NK-92 (cell line): ENCODE measurements around the gene KIF3C.
"Not testable (repeated sequence)": the region's sequence is repeated elsewhere in the genome, so short reads cannot be mapped to it uniquely, and the experiment has no call there.

ENCODE experiments used
- DNase-seq: peaks from one replicate; lab custom pipeline; 2025; ENCODE audit not compliant: unreplicated experiment; lab: John Stamatoyannopoulos, UW

Gene KIF3C

DNA sequence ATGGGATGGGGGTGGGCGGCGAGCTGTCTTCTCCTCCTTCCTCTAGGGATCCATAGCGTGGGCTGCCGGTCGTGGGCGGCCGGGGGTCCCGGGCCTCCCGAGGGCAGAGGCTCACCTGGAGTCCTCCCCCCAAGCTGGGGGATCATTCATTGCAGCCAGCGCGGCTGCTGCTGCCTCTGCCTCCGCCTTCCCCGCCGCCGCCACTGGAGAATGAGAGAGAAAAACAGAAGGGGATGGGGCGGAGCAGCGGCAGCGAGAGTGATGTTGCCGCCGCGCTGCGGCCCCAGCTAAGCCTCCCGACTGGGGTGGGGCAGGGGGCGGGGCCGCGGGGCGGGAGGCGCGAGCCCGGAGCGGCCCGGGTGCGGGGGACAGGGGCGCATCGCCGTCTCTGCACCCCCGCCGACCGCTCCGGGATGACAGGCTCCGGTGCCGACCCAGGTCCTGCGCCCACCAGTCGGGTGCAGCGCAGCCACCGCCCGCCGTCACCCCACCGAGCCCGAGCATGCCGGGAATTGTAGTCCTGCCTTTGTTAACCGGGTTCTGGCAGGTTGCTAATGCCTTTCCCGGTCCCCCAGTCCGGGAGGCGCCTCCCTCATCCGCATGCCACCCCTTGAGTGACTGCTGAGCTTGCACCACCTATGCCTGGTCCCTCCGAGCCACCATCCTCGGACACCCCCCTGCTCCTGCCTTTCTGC lies at the start of gene KIF3C:
KIF3C (minus strand) TSS at position 225 of the 695 bp plus-strand sequence. CDS start 580 bp downstream, outside the sequence.
- no peak for DNase-seq

DNA sequence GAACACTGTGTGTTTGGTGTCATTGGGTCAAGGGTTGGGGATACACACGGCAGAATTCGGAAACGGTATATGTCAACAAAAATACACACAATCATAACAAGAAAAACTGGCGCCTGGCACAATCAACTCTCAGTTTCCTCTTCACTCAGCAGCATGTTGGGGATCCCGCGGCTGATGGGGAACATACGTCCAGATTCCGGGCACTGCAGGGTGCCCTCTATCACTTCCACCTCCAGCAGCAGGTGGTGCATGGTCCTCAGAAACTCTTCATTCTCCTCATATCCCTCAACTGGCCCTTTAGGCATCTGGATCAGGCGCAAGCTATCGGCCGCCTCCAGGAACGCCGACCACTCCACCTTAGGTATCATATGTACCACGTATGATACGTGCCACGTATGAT lies 45.8 kb upstream of the KIF3C start:
- DNase-seq: not testable (repeated sequence)

DNA sequence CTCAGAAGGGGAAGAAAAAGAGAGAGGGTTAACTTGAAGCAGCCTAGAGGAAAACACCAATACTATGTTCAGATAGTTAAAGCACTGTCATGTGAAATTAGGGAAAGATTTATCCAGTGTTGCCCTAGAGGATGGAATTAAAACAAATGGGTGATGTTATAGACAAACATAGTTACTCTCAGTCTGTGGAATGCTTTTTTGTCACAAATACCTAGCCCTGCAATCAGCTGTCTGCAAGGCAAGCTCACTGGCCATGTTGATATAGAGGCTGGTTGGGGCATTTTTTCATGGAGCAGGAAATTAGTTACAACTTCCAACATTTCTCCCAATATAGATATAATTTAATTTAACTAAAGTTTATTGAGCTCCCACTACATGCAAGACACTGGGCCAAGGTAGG lies 43.2 kb upstream of the KIF3C start:
- no peak for DNase-seq

DNA sequence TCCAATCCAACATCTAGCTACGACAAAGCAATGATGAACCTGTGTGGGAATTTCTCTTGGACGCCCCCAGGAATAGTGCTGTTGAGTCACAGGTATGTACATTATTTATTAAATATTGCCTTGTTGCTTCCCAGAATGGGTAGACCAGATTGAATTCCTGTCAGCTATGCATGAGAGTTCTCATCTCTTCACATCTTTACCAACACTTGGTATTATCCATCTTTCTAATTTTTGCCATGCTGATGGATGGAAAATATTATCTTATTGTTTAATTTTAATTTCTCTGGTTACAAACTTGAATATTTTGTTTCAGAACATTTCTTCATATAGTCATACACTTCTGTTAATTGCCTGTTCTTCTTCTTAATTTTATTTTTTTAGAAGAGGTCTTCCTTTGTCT lies 42.0 kb upstream of the KIF3C start:
- no peak for DNase-seq

DNA sequence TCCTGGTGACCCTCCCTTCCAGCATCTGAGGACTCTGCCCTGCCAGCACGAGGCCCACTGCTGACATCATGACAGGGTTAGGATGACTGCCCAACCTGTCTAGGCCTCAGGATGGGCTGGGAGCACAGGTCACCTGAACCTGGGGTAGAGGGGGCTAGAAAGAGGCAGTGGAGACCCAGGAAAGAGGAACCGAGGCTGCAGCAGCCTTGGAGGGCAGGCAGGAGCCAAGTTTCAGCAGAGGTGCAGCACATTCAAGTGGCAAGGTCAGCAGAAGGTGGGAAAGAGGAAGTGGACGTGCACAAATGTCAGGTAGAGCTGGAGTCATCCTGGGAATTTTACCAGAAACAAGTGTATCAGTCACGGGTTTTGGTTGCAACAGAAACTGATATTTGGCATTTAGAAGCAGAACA lies 37.9 kb upstream of the KIF3C start:
- no peak for DNase-seq

DNA sequence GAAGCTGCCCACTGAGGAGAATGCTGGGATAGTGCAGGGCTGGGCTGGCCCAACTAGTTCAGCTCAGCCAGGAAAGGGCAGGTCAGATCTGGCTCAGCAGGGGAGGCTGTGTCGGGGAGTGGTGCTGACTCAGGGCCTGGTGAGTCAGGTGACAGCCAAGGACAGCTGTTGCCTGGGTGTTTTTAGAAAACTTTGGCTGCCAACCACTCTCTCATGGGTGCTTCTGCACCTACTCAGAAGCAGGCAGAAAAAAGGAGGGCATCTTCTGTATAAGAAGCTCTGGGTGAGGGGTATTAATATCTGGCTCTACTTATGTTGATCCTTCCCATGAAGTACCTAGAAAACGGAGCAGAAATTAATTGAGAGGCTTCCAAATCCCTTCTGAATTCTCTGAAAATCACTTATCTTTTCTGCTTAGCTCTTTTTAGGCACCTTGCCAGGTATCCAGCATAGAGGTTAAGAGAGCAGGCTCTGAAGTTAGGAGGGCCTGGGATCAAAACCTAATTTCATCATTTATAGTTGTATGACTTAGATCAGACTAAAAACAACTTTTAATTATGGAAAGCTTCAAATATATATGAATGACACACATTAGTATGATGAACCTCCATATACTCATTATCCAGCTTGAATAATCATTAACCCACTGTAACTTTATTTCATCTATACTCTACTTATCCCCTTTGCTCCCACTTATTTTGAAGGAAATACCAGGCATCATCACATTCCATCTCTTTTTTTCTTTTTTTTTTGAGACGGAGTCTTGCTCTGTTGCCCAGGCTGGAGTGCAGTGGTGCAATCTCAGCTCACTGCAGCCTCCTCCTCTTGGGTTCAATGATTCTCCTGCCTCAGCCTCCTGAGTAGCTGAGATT lies 36.1 kb upstream of the KIF3C start:
- DNase-seq: no peak

DNA sequence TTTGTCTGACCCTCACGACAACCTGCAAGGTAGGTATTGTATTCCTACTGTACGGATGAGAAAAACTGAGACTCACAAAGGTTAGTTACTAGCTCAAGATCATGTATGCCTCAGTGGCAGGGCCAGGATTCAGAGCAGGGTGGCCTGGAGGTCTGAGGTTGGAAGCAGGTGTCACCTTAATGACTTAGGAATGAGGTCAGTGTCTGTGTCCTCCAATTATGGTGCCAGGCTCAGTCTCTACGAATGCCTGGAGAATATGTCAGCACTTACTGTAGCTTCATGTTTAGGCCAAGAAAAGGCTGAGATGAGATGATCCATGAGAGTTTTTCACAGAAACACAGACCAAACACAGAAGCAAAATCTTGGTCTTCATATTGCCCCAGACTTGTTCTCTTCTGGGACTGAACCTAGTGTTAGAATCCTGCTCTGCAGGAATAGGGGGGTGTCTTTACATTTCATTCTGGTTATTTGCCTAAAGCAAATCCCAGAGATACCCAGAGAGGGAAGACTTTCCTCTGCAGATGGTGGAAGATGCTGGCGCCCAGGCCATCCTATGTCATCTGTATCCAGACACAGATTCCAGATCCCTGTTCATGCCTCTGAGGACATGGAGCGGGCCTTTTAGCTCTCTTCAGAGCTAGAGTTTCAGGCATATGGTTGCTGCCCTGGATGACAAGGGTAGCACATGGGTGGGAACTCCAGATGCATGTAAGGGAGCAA lies 35.3 kb upstream of the KIF3C start:
- no peak for DNase-seq

DNA sequence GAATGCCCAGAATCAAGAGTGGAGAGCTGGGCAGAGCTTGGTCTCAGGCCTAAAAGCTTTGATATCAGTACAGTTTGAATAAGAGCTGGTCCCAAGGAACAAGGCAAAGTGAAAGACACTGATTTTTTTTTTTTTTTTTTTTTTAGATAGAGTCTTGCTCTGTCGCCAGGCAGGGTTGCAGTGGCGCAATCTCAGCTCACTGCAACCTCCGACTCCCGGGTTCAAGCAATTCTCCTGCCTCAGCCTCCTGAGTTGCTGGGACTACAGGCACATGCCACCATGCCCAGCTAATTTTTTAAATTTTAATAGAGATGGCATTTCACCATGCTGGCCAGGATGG lies 34.4 kb upstream of the KIF3C start:
- DNase-seq: not testable (repeated sequence)

DNA sequence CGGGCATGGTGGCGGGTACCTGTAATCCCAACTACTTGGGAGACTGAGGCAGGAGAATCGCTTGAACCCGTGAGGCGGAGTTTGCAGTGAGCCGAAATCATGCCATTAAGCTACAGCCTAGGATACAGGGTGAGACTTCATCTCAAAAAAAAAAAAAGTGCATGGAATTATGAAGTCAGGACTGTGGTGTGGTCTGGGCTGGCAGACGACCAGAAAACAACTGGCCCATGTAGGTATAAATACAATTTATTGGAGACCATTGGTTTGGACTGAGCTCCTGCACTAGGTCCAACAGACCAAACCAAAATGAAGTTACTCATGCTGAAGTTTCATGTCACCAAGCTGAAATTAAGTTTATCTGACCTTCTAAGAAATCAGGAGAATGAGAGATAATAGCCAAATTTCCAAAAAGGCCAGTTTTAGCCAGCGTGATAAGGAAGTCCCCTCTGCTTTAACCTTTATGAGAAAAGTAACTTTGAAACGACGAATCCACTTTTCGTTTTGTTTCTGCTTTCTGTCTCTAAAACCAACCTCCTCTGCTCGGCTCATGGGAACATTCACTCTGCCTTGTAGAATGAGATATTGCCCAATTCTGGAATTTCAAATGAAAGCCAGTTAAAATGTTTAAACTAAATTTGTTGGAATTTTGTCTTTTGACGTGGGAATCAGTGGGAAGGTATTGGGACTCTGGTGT lies 33.9 kb upstream of the KIF3C start:
- no peak for DNase-seq

DNA sequence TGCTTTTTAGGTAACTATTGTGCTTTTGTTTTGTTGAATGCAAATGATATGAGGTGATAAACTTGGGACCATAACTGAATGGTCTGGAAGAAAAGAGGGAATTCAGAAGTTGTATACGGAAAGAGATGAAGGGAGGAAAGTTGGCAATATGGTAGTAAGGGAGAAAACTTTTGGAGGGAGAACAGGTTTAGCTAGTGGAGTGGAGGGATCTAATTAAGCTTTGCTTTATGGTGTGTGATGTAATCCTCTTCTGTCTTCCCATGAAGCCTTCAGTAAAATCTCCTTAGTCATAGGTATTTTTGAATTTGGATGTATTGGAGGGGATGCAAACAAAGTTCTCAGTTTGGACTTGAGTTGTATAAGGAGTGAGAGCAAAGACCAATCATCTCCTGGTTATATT lies 31.4 kb upstream of the KIF3C start:
- DNase-seq: no peak

DNA sequence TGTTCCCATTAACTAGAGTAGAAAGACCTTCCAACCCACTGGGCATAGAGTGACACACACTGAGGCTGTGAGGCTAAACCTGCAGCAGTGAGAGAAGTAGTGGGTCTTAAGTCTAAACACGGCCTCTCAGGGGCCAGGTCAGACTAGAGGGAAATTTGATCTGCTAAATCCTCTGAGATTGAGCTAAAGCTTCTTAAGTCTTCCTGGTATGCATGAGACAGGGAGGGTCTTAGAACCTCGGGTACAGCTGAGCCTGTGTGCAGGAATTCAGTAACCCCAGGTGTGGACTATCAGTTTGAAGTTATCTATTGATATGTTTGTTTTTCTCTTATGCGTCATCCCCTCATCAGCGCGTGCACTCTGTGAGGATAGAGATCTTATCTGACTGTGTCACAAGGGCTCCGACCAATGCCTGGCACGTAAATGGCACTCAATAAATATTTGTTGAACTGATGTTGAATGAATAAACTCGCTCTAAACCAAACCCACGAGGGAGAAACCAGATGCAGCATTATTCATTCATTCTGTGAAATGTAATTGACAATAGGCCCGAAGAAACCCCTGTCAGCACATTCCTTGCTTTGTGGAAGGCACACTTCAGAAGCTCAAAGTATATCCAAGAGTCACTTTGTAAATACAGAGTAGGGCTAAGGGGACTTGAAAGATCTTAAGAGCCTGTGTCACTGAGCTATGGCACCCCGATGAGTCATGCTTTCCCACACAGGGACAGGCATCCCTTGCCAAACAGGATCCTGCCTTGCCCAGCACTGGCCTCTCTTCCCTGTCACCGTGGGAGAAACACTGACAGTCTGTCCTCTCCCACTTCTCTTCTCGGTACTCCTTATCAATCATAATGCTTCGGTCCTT lies 29.9 kb upstream of the KIF3C start:
- no peak for DNase-seq

DNA sequence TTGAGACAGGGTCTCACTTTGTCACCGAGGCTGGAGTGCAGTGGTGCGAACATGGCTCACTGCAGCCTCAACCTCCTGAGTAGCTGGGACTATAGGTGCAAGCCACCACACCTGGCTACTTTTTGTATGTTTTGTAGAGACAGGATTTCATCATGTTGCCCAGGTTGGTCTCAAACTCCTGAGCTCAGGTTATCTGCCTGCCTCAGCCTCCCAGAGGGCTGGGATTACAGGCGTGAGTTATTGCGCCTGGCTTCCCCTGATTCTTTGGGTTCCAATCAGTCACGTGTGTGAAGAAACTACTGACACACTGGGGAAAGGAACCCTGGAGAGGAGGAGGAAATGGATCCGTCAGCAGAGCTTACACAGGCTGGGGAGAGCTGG lies 29.3 kb upstream of the KIF3C start:
- DNase-seq: no peak

DNA sequence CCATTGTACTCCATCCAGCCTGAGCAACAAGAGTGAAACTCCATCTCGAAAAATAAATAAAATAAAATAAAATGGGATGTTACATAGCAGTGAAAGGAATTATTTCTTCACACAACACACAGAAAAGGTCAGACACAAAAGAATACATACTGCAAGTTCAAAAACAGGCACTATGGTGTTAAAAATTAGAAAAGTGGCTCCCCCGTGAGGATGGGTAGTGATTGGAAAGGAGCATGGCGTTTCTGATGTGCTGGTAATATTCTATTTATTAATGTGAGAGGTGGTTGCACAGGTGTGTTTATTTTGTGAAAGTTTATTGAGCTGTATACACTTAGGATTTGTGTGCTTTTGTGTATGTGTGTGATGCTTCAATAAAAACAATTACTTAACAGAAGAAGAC lies 28.6 kb upstream of the KIF3C start:
- DNase-seq: no peak

DNA sequence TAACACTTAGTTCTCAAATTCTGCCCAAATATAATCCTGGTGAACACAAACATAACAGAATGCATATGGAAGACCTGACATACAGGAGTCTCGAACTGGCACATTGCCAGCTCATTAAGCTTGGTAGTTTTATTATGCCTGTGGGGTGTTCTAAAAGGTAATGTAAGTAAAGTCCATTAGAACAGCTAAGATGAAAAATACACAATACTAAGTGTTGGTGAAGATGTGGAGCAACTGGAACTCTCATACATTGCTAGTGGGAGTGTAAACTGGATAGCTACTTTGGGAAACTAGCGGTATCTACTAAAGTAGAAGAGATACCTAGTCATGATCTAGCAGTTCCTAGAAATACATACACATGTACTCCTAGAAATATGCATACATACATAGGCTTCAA lies 27.3 kb upstream of the KIF3C start:
- no peak for DNase-seq

DNA sequence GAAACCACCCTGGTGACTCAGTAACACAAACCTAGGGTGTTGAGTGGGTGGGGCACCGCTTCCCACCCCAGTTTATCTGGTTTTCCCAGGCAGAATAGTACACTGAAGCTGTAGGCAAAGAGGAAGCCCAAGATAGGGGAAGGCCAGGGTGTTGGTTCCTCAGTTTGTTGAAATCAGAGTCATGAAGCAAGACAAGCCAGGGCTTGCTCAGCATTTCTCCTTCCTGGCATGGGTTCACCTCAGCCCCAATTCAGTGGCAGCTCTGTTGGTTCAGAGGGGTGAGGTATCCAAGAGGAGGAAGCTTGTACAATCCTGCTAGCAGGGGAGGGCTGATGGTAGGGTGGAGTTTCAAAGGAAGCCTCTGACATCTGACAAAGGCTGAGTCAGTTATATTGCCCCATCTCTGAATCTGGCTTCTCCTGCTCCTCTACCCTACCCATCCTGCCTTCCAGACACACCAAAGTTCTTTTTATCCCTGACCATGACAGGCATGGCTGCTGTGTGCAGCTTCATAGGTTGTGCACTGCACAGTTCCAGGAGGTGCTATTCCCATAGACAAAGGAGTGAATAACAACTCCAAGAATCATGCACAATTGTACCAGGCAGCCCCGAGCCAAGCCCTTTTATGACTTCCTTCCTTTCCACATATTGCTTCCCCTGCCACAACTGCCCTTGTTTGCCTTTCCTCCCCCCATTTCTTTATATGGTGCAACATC lies 26.7 kb upstream of the KIF3C start:
- no peak for DNase-seq

DNA sequence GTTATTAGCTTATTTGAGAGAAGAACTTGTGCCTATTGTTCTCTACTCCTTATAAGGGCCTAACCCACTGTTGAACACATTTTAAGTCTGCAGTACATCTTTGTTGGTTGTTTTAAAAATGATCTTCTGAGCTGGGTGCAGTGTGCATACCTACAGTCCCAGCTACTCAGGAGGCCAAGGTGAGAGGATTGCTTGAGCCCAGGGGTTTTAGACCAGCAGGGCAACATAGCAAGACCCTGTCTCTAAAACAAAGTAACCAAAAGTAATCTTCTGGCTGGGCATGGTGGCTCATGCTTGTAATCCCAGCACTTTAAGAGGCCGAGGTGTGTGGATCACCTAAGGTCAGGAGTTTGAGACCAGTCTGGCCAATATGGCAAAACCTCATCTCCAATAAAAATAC lies 25.8 kb upstream of the KIF3C start:
- DNase-seq: no peak

DNA sequence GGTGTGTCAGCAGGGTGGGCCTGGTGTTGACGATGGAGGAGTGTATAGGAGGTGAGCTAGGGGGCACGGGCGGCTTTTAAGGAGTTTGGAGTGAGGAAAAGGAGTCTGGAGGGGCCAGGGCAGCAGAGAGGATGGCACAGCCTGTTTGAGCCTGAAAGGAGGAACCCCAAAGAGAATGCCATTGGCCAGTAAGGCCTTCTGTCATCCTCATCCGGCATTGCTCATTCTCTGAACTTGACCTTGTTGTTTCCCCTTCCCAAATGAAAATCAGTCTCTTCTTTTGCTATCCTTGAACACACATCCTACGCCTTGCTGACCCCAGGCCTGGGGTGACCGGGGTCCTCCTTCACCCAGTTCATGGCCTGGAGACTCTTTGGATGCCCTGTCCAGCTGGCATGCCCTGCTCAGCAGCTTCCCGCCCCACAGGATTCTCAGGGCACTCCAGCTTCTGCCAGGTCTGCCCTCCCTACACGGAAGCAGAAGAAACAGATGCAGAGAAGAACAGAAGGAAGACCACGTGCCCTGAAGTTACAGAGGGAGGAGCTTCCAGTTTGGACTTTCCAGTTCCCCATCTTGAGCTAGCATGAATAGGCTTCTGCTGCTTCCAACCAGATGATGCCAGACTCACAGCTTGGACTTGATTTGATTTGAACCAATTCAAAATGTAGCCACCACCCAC lies 20.5 kb upstream of the KIF3C start:
- DNase-seq: no peak

DNA sequence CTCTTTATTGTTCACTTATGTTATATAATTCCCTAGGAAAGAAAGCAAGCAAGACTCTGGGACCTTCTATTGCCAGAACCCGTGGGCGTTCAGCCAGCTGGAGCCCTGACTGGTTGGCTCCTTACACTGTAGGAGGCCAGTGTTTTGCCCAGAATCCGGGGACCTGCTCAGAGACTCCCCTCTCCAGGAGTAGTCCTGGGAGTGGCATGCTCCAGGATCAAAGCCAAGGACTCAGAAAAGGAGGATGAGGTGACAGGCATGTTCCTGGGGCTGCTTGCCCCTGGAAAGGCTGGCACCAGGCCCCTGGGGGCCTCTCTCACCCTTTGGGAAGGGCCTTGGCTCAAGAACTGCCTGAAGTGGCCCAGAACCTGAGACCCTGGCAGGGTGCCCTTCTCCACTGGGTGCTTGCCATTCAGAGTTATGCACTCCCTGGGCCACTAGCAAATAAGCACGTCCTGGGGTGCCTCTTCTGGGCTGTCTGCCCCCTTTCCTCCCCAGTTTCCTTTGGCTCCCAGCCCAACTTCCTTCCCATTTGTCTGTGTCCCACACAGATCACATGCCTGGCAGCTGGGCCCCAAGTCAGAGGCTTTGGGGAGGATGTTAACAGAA lies 19.6 kb upstream of the KIF3C start:
- DNase-seq: no peak

DNA sequence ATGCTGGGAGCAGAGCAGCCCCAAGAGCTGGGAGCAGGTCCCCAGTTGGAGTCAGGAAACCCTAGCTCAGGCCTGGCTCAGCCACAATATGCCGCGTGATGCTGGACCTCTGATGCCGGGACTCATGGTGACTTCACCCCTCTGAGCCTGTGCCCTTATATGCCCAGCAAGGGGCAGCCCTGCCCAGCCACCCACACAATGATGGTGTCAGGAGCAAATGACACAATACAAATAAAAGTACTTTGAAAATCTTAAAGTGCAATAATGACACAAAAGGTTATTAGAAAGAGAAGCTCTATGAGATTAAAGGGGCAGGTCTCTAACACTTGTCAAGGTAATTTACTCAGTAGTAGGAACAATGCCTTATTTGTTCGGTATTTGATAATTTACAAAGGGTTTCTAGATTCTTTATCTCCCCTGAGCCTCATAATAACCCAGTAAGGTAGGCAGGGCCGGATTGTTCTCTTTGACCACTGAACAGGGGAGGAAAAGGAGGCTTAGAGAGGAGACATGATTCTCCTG lies 18.3 kb upstream of the KIF3C start:
- no peak for DNase-seq
